Tibial artery (tissue), 4 donors: ENCODE measurements around the gene ASB5.
A peak's percentile ranks its signal among the peaks of the same experiment; 100 is the strongest.

Source experiments
- DNase-seq, 2 donors: peaks; one replicate each; pipeline ENCODE4 v3.0.0-alpha.2; 2019
- H3K27ac ChIP-seq, 2 donors: fragments of 200-600 bp; sonication (generic) in 1 of 2; 1 replicate in 1 of 2; 2 replicates in 1 of 2; pipeline ENCODE4 v1.5.1; 2018 to 2019; ENCODE audit warnings: mild to moderate bottlenecking in 1 of 2
- H3K27me3 ChIP-seq, 2 donors: fragments of 200-600 bp; sonication (generic) in 1 of 2; one replicate each; pipeline versions ENCODE4 v1.5.1 to v1.6.0; 2016 to 2019
- H3K36me3 ChIP-seq, 3 donors: fragments of 200-600 bp; sonication (generic) in 2 of 3; one replicate each; pipeline ENCODE4 v1.5.1; 2016 to 2019; ENCODE audit warnings: mild to moderate bottlenecking in 2 of 3
- H3K4me1 ChIP-seq, 4 donors: fragments of 200-600 bp; sonication (generic) in 2 of 4; 1 replicate in 3 of 4; 2 replicates in 1 of 4; pipeline ENCODE4 v1.5.1; 2016 to 2019
- H3K4me3 ChIP-seq, 2 donors: fragments of 200-600 bp; sonication (generic) in 1 of 2; 1 replicate in 1 of 2; 2 replicates in 1 of 2; pipeline ENCODE4 v1.5.1; 2018 to 2019; ENCODE audit warnings: mild to moderate bottlenecking in 2 of 2
- H3K9me3 ChIP-seq, 3 donors: fragments of 200-600 bp; sonication (generic) in 1 of 3; one replicate each; pipeline ENCODE4 v1.5.1; 2016 to 2019
- CTCF ChIP-seq, 2 experiments: fragments of 200-600 bp in 1 of 2; fragments of 450-650 bp in 1 of 2; IDR thresholded peaks; one replicate each; pipeline ENCODE4 v1.5.1; 2017 to 2019; ENCODE audit warnings: antibody characterized with exemption in 2 of 2, mild to moderate bottlenecking in 1 of 2, moderate library complexity in 1 of 2
- intact Hi-C: fragments of 100-400 bp; cut with DNase I; formaldehyde crosslinking; loops from one replicate; pipeline ENCODE4 v1.15.0; 2023; ENCODE audit warnings: low total_unique reads

The ASB5 gene

DNA sequence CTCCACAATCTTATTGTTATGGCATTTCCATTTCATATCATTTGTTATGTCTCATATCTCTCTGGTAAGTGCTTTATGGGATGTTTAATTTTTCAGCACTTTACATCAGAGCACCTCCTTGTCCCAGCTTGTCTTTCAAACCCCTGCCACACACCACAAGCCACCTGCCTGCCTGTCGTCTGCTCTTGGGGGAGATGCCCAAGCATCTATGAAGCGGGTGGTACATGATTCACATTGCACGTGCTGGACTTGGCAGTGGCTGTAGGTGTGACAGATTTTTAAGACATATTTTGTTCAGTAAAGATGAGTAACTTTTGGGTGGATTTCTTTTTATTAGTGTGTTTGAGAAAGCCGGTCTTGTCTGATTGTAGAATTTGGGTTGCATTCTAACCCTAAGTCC is 59.5 kb downstream of the ASB5 start:
- TF ChIP-seq CTCF (IDR thresholded peaks at IDR 0.05): no peak
- no peaks in the 10 kb centered on the region for H3K4me1 ChIP-seq
- no peak overlapping the region for H3K4me3 ChIP-seq
- no peak overlapping the region for H3K27ac ChIP-seq
- H3K27me3 ChIP-seq: no peaks in the 10 kb centered on the region
- intact Hi-C loops: no loop called here
- H3K9me3 ChIP-seq: no peaks in the 10 kb centered on the region
- DNase-seq: no peak
- no peaks in the 10 kb centered on the region for H3K36me3 ChIP-seq

DNA sequence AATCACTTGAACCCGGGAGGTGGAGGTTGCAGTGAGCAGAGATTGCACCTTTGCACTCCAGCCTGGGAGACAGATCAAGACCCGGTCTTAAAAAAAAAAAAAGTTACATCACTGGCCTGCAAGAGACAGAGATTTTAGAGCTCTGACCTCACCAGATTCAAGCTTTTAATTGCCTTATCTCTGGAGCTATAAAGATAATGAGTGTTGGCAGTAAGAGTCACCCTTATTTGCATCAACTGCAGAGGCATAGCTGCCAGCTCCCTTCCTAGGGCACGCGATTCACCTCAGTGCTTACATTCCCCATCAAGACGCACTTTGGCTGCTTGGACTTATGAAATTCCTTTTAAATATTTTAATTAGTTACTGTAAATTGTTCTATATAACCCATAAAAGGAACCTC is 61.2 kb downstream of the ASB5 start:
- Histone ChIP-seq H3K4me1 (no peaks in the 10 kb centered on the region), H3K27me3 (no peaks in the 10 kb centered on the region), H3K9me3 (no peaks in the 10 kb centered on the region), H3K36me3 (no peaks in the 10 kb centered on the region), H3K27ac (no peak overlapping the region), H3K4me3 (no peak overlapping the region)
- no peak for DNase-seq
- intact Hi-C loops: no loop called here
- no peak for TF ChIP-seq CTCF (IDR thresholded peaks at IDR 0.05)

DNA sequence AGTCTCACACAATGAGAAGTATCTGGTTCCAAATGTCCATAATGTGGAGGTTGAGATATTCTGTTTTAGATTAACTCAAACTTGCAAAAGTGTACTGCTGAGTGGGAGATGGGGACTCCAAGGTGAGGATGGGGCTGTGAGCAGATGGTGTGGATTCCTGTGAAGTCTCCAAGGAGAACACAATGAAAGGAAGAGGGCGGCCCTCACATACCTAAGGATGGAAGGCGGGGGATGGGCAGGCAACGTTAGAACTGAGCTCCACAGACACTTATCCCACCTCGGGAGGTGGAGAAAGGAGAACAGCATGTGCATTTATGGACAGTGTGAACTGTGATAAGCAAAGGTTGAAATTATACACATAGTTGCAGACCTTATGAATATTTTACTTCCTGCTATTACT is 63.7 kb downstream of the ASB5 start:
- TF ChIP-seq CTCF (IDR thresholded peaks at IDR 0.05): no peak
- no peak for DNase-seq
- Histone ChIP-seq H3K27me3 (no peaks in the 10 kb centered on the region), H3K4me3 (no peak overlapping the region), H3K4me1 (no peaks in the 10 kb centered on the region), H3K9me3 (no peaks in the 10 kb centered on the region), H3K36me3 (no peaks in the 10 kb centered on the region), H3K27ac (no peak overlapping the region)
- intact Hi-C loops: no loop called here

DNA sequence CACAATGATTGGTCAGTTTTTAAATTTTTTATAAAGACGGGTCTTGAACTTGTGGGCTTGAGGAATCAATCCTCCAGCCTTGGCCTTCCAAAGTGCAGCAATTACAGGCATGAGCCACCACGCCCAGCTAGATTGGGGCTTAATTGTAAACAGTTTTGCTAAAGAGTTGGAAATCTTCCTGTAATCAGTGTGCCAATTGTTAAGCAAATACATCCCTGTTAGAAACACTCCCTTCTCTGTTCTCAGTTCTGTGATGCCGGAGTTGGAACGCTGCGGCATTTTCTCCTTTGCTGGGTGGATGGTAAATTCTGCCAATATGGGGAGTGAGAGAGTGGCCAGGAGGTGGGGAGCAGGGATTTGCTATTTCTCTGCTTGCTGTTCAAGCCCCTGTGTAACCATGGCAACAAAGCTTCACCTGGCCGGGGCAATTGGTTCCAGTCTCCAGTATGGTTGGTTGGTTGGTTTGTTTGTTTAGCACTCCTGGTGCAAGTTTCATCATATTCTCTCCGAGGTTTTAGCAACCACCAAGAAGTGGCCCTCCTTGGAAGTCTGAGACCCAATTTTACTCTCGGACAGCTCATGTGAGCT is 70.6 kb downstream of the ASB5 start:
- no peak overlapping the region for H3K27ac ChIP-seq
- H3K4me1 ChIP-seq: peaks cover 0 to 10% (median 0%) of the 10 kb centered on the region in 4 donors
- no peaks in the 10 kb centered on the region for H3K27me3 ChIP-seq
- intact Hi-C loops: no loop called here
- no peaks in the 10 kb centered on the region for H3K9me3 ChIP-seq
- no peak for DNase-seq
- no peaks in the 10 kb centered on the region for H3K36me3 ChIP-seq
- TF ChIP-seq CTCF (IDR thresholded peaks at IDR 0.05): no peak
- no peak overlapping the region for H3K4me3 ChIP-seq

DNA sequence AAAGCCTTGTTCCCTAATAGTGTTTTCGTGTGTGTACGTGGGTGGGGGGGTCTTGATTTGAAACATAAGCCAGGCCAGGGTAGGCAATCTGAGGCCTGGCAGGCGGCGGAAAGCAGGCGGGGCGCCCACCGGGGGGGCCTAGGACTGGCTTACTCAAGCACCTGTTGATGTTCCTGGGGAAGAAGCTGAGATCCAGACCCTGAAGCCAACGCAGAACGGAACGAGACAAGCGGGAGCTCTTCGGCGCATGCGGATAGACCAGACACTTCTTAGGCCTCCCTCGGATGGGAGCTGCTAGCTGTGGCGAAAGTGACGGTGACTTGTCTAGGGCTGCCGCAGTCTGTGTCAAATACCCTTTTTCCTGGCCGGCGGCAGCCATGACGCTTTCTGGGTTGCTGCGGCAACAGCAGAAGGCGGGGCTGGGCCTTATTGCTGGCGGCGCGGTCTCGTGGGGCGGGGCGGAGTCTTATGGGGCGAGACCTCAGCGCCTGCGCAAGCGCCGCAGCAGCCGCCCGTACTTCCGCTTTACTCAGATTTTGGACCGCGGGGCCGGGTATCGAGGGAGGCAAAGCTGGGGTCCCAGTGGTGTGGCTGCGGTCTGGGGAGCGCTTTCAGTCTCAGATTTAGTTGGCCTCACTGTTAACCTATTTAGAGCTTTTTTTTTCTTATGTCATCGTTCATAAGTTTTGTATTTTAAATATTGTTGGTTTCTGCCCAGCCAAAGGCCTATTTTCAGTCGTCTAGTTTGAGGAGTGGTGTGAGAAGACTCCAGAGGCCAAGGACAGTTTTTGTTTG is 73.6 kb downstream of the ASB5 start, which contains the start of gene SPATA4:
Gene SPATA4 (minus strand): TSS at position 402 of the 795 bp plus-strand sequence. CDS start 23 bp downstream, at position 379.
- peak; percentile 94 for DNase-seq
- H3K27ac ChIP-seq: peak within 1 kb of the TSS; percentile 75
- intact Hi-C loops: no loop called here

More for the DNA sequence above, 73.6 kb downstream of the ASB5 start, which contains the start of gene SPATA4:
- H3K36me3 ChIP-seq: no peaks in the 10 kb centered on the region
- no peak for TF ChIP-seq CTCF (IDR thresholded peaks at IDR 0.05)
- H3K4me1 ChIP-seq: peaks cover 0 to 10% (median 0%) of the 10 kb centered on the region in 4 donors
- peak within 1 kb of the TSS; percentile 58 to 60 for H3K4me3 ChIP-seq
- no peaks in the 10 kb centered on the region for H3K9me3 ChIP-seq
- H3K27me3 ChIP-seq: no peaks in the 10 kb centered on the region
